HUDEP-2 (cell line): Measurements from ENCODE around the gene TUFT1.

ENCODE experiments used
- DNase-seq, 76 experiments: peaks; one replicate each; lab custom pipeline; 2025; ENCODE audit not compliant: unreplicated experiment in 76 of 76; lab: John Stamatoyannopoulos, UW

Gene TUFT1

DNA sequence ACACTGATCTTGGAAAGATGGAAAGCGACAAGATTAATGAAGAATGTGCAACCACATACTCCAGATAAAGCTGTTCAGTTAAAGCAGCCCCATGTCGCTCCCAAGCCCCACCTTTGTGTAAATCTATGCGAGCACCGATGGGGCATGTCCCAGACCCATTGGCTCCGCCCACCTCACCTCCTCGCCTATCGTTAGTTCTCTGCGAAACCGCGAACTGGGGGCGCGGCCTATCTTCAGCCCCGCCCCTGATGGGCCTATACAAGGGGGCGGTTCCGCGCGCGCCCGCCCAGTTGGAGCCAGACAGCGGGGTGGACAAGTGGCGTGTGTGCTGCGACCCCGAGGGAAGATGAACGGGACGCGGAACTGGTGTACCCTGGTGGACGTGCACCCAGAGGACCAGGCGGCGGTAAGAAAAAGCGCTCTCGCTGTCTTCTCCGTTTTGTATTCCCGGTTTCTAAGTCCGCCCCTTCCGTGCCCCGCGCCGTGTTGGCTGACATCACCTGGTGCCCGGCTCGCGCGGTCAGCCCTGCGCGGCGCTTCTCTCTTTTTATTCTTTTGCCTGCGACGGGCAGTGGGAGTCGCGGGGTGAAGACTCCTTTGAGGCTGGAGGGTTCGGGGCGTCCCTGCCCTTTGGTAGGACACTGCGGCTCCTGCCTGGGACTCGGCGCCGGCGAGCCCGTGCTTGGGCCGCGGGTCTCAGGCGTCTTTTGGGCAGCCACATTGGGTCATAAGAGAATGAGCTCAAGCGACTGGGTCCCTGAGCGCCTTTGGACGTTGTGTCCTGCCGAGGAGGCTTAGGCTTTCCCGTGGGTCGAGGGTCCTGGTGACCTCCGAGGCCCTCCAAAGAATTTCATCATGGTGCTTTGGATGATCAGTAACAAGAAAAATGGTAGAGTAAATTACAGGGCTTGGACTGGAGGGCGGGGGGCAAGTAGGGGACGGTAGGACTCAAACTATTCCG, at the start of gene TUFT1:
TSS of gene TUFT1 (plus strand) at position 289 of the 961 bp plus-strand sequence. CDS start at position 347, 58 bp downstream.
- DNase-seq = peak in 74 of 76 experiments; percentile 39 to 95 (median 87)

GRCh38 chr1:151491641-151492040, 48.5 kb upstream of the TUFT1 start:
- no peak for DNase-seq

GRCh38 chr1:151492120-151492519, 48.0 kb upstream of the TUFT1 start:
- peak in 4 of 76 experiments; percentile 6 to 39 (median 10) for DNase-seq

DNA sequence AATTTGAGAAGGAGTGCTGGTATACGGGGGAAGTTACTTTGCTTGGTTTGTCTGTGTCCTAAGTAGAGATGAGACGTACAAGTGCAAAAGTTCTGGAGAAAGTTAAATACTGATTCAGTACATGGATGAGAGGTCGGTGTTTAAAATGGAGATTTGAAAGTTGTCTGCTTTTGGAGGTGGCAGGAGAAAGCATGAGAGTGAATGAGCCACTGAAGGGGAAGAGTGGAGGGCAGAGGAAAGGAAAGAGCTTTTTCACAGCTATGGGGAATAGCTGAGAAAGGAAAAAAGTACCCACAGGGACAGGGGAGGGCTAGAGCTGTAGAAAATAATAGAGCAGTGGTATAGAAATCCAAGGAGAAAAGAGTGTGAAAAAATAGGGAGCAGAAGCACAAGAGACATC, 47.1 kb upstream of the TUFT1 start:
- DNase-seq = no peak

DNA sequence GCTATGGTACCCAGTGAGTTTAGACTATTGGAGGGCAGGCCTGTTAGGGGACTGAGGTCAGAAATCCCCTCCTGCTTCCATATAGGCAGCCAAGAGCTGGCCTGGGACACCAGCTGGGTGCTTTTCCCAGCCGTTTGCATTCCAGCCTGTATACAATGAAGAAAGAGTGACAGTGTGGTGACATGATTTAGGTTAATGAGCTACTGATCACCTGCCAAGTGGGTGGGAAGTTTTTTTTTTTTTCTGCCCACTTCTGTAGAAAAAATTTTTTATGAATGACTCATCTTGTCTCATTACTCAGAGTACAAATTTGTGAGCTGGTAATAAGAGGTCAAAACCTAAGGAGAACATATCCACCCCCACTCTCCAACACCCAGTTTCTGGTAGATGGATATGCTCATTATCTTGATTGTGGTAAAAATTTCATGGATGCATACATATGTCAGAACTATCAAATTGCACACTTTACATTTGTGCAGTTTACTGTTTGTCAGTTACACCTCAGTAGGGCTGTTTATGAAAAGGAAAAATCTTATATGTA, 45.3 kb upstream of the TUFT1 start:
- DNase-seq = peak in 18 of 76 experiments; percentile 6 to 64 (median 25)

DNA sequence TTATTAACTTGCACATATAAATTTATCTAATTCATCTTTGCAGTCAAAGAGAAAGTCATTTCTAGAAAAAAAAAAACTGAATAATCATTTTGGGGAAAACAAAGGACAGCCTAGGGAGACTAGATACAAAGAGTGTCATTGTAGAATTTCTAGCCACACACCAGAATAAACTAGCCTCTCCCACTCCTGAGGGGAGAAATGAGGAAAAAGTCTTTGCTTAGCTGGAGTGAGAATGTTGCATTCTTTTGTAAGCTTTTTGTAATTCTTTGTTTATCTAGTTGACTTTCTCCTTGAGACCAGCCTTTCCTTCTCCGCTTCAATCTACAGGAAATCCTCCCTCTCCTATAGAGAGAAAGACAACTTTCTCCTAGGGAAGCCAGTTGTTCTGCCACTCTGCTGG, 44.8 kb upstream of the TUFT1 start:
- DNase-seq = no peak

DNA sequence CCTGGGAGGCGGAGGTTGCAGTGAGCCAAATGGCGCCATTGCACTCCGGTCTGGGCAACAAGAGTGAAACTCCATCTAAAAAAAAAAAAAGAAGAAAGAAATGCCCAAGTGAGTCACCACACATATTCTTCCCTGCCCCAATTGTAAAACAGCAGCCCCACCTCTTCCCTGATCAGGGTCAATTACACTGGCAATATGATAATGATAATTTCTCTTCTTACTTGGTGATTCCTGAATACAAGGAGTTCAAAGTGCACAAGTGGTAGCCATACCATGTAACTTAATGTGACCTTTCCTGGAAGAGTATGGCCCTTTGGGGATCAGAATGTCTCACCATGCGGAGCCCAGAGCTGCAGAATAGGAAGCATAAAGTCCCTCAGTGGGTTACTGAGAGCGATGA, 40.7 kb upstream of the TUFT1 start:
- DNase-seq = no peak

DNA sequence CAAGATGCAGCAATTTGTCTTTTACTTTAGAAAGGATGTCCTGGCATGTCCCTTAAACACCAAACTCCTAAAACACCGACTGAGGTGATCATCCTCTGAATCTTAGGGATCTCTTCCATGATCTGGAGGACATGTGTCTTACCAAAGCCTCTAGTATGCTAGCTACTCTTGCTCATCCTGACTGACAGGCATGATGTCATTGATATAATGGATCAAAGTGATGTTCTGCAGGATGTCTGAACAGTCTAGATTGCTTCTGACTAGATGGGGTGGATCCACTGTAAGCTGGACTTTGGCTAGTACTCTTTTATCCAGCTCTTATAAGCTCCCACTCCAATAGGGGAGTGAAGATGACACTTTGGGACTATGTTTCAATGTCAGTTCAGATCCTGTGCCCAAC, 40.2 kb upstream of the TUFT1 start:
- no peak for DNase-seq

DNA sequence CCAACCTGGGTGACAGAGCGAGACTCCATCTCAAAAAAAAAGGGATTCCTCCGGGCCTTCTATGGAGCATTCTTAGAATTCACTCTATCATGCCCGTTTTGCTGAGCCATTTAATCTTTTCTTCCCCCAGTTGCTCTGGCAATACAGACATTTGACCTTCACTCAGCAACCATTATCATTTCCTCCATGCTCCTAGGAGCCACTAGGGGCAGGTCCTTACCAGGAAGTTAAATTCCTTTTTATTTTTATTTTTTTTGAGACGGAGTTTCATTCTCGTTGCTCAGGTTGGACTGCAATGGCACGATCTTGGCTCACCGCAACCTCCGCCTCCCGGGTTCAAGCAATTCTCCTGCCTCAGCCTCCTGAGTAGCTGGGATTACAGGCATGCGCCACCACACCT, 38.6 kb upstream of the TUFT1 start:
- DNase-seq = no peak

DNA sequence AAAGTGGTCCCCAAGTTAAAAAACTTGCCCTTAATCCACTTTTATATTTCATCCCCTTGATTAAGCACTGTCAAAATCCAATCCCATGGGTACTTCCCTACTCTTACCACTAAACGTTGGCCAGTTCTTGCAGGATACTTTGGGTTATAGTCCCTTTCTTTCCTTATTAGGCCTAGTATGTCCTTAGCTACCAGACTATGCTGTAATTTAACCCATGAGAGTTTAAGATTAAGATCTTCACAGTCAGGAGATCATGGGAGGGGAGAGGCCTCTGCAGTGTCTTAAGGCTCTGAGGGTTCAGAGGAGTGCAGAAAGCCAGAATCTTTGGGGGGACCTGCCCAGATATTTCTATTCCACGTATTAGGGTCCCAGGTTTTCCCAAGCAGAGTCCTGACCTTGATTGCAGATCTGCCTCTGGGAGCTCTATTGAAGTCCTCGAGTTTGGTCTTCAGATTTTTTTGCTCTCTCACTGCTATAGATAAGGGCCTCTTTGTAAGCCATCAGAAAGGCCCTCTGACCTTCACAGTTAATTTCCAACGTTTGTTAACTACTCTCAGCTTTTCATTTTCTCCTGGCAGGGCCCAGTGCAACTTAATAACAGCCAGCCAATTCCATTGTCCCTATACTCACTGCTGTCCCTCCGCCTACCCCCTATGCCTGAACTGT, 37.9 kb upstream of the TUFT1 start:
- peak in 1 of 76 experiments; percentile 21 for DNase-seq

GRCh38 chr1:151502859-151503780, 37.0 kb upstream of the TUFT1 start:
- DNase-seq = no peak

DNA sequence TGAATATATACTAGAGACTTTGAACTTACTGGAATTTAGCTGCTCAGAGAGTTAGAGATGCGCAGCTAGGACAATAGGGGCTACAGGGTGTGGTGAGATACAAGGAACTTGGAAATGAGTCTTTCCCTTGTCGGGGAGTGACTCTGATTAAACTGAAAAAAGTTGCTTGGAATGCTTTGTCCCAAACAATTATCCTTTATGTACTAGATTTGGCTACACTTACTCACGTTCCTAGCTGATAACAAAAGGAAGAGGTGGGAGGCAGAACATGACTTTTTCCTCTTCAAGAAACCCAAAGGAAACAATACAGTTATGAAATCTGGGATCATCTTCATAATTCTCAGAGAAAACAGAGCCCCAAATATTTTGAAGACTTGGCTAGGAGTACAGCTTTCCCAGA, 35.9 kb upstream of the TUFT1 start:
- DNase-seq = no peak

DNA sequence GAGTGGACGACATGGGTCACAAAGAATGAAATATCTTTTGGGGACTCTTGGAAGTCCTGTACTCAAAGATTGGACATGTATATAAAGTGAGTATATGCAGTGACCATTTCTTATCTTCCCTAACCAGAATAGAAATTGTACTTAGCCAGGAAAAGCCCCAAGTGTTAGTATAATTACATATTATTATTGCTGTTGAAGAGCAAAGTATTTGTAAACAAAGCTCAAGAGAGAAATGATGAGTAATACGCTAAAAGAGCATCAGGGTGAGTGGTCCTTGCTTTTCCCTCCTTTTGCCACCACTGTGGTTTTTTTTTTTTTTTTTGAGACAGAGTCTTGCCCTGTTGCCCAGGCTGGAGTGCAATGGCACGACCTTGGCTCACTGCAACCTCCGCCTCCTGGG, 35.4 kb upstream of the TUFT1 start:
- no peak for DNase-seq

GRCh38 chr1:151508833-151509232, 31.3 kb upstream of the TUFT1 start:
- no peak for DNase-seq

DNA sequence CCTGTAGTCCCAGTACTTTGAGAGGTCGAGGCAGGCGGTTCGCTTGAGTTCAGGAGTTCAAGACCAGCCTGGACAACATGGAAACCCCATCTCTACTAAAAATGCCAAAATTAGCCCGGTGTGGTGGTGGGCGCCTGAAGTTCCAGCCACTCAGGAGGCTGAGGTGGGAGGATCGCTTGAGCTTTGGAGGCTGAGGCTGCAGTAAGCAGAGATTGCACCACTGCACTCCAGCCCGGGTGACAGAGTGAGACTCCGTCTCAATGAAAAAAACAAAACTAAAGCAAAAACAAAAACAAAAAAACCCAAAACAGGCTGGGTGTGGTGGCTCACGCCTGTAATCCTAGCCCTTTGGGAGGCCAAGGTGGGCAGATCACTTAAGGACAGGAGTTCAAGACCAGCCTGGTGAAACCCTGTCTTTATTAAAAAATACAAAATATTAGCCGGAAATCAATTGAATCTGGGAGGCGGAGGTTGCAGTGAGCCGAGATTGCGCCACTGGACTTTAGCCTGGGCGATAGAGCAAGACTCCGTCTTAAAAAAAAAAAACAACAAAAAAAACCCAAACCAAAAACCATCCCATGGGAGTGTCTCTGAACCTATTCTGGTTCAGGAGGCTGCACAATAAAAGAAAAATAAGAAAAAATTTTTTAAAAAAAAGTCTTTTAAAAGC, 30.6 kb upstream of the TUFT1 start:
- no peak for DNase-seq

DNA sequence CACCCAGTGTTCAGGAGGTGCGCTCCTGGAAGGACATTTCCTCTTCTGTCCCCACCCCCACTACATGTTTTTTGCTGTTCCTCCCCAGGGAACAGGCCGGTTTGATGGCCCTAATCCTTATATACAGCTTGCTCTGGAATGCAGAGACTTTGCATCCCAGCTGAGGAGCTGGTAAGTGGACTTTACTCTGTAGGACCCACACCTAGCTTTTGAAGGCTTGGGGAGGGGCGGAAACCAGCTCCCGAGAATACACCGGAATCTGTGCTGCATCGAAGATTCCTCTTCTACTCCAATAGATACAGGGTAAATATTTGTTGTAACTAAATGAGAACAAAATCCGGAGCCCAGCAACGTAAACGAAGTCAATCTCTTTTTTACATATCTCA, 30.1 kb upstream of the TUFT1 start:
- DNase-seq = no peak

DNA sequence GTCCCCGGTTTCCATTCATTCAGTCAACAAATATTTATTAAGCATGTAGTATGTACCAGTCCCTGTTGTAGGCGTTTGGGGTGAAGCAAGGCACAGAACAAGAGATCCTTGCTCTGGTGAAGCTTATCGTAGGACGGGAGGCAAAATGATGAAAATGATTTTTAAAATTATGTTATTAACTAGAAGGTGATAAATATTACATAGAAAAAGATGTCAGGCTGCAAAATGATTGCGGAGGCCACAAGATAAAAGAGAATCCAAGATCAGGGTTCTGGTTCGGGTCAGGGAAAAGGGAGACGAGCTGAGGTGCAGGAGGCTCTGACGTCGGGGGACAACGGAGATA, 29.5 kb upstream of the TUFT1 start:
- DNase-seq = no peak

GRCh38 chr1:151510957-151511635, 29.0 kb upstream of the TUFT1 start, which contains the start of gene CGN:
Gene CGN (plus strand): TSS chr1:151511387. CDS start chr1:151518520, 7,133 bp downstream.
- peak in 64 of 76 experiments; percentile 12 to 81 (median 60) for DNase-seq

- DNase-seq = peak in 3 of 76 experiments; percentile 7 to 12 (median 8)
Measured at GRCh38 chr1:151511636-151512215, 28.4 kb upstream of the TUFT1 start.
